Mononuclear cell (primary cell): Measurements from ENCODE around the gene CCDC169. TPM values are rescaled to one million over a fixed set of nuclear protein-coding genes. Genes with fewer than 3 reads are reported as not detected.
"Not testable (repeated sequence)": the region's sequence is repeated elsewhere in the genome, so short reads cannot be mapped to it uniquely, and the experiment has no call there.

Experiments
- H3K27me3 ChIP-seq: 2 replicates; pipeline ENCODE4 v1.6.0; 2011; ENCODE audit warnings: low read length, control low read depth; ENCODE audit not compliant: insufficient read depth
- H3K4me1 ChIP-seq: 2 replicates; pipeline ENCODE4 v1.5.1; 2011; ENCODE audit warnings: mild to moderate bottlenecking, low read length, control low read depth; ENCODE audit not compliant: insufficient read depth
- H3K4me3 ChIP-seq: 2 replicates; pipeline ENCODE4 v1.5.1; 2011; ENCODE audit warnings: mild to moderate bottlenecking, low read length, moderate library complexity
- H3K9me3 ChIP-seq: 2 replicates; pipeline ENCODE4 v1.5.1; 2011; ENCODE audit warnings: low read depth, mild to moderate bottlenecking, control low read depth, low read length
- total RNA-seq: library from RNA; depleted of rRNA; stranded (reverse); fragments of >200 nt; gene quantifications from one replicate; pipeline ENCODE4 v1.2.3, GENCODE V29; 2012

Gene CCDC169
- not detected for total RNA-seq

- H3K27me3 ChIP-seq, result peaks cover 21% of the 10 kb centered on the region
- no peaks in the 10 kb centered on the region for H3K9me3 ChIP-seq
- peaks cover 7% of the 10 kb centered on the region for H3K4me1 ChIP-seq
- H3K4me3 ChIP-seq, result peak within 1 kb of the TSS; percentile 50
These were observed at the start of gene CCDC169 for GRCh38 chr13:36297366-36298338. TSS of gene CCDC169 (minus strand) at chr13:36297814. CDS start at chr13:36297719, 95 bp downstream.

- no peaks in the 10 kb centered on the region for H3K27me3 ChIP-seq
- no peaks in the 10 kb centered on the region for H3K9me3 ChIP-seq
- peak within 1 kb of the TSS; percentile 74 for H3K4me3 ChIP-seq
- peaks cover 27% of the 10 kb centered on the region for H3K4me1 ChIP-seq
These were observed 48.8 kb upstream of the CCDC169 start, which contains the start of gene SPART for GRCh38 chr13:36346222-36347083. TSS of gene SPART (minus strand) at chr13:36346394. CDS start at chr13:36335830, 10,564 bp downstream.

- Histone ChIP-seq H3K4me3 (peak overlapping the region; percentile 74), H3K9me3 (no peaks in the 10 kb centered on the region), H3K4me1 (peaks cover 27% of the 10 kb centered on the region), H3K27me3 (no peaks in the 10 kb centered on the region)
These were observed 48.0 kb upstream of the CCDC169 start for GRCh38 chr13:36345438-36346221.

GRCh38 chr13:36344886-36345437, 47.3 kb upstream of the CCDC169 start:
- peaks cover 27% of the 10 kb centered on the region for H3K4me1 ChIP-seq

GRCh38 chr13:36344173-36344572, 46.6 kb upstream of the CCDC169 start:
- Histone ChIP-seq H3K4me1 (peaks cover 27% of the 10 kb centered on the region), H3K9me3 (no peaks in the 10 kb centered on the region), H3K27me3 (no peaks in the 10 kb centered on the region), H3K4me3 (no peak overlapping the region)

More at GRCh38 chr13:36344886-36345437, 47.3 kb upstream of the CCDC169 start:
- H3K9me3 ChIP-seq, result no peaks in the 10 kb centered on the region
- peak overlapping the region; percentile 74 for H3K4me3 ChIP-seq
- no peaks in the 10 kb centered on the region for H3K27me3 ChIP-seq

- Histone ChIP-seq H3K4me3 (no peak overlapping the region), H3K27me3 (no peaks in the 10 kb centered on the region), H3K4me1 (peaks cover 27% of the 10 kb centered on the region), H3K9me3 (no peaks in the 10 kb centered on the region)
These were observed 46.2 kb upstream of the CCDC169 start for GRCh38 chr13:36343766-36344165.

- Histone ChIP-seq H3K4me3 (no peak overlapping the region), H3K9me3 (no peaks in the 10 kb centered on the region), H3K4me1 (peaks cover 22% of the 10 kb centered on the region), H3K27me3 (no peaks in the 10 kb centered on the region)
These were observed 45.1 kb upstream of the CCDC169 start for GRCh38 chr13:36342715-36343114.

GRCh38 chr13:36341718-36342117, 44.1 kb upstream of the CCDC169 start:
- Histone ChIP-seq H3K9me3 (no peaks in the 10 kb centered on the region), H3K4me1 (peaks cover 14% of the 10 kb centered on the region), H3K4me3 (no peak overlapping the region), H3K27me3 (no peaks in the 10 kb centered on the region)

- Histone ChIP-seq H3K4me3 (no peak overlapping the region), H3K9me3 (no peaks in the 10 kb centered on the region), H3K27me3 (no peaks in the 10 kb centered on the region), H3K4me1 (peaks cover 9% of the 10 kb centered on the region)
These were observed 42.1 kb upstream of the CCDC169 start for GRCh38 chr13:36339600-36340155.

GRCh38 chr13:36337938-36338641, 40.5 kb upstream of the CCDC169 start:
- Histone ChIP-seq H3K4me1 (no peaks in the 10 kb centered on the region), H3K4me3 (no peak overlapping the region), H3K9me3 (no peaks in the 10 kb centered on the region), H3K27me3 (no peaks in the 10 kb centered on the region)

GRCh38 chr13:36332986-36333385, 35.4 kb upstream of the CCDC169 start:
- Histone ChIP-seq H3K27me3 (no peaks in the 10 kb centered on the region), H3K4me3 (no peak overlapping the region), H3K9me3 (no peaks in the 10 kb centered on the region), H3K4me1 (no peaks in the 10 kb centered on the region)

GRCh38 chr13:36332255-36332654, 34.6 kb upstream of the CCDC169 start:
- H3K4me3 ChIP-seq, H3K9me3 ChIP-seq, H3K27me3 ChIP-seq: not testable (repeated sequence)

GRCh38 chr13:36331280-36331679, 33.7 kb upstream of the CCDC169 start:
- H3K9me3 ChIP-seq, result no peaks in the 10 kb centered on the region
- H3K4me1 ChIP-seq, result no peaks in the 10 kb centered on the region
- H3K4me3 ChIP-seq, result no peak overlapping the region

More at GRCh38 chr13:36332255-36332654, 34.6 kb upstream of the CCDC169 start:
- H3K4me1 ChIP-seq, result not testable (repeated sequence)

More at GRCh38 chr13:36331280-36331679, 33.7 kb upstream of the CCDC169 start:
- no peaks in the 10 kb centered on the region for H3K27me3 ChIP-seq
